DMS53 treated with DMSO at 0.1 percent for 48 hours (cell line): ENCODE results near the gene ZNF213.
"Not testable (repeated sequence)": the region's sequence is repeated elsewhere in the genome, so short reads cannot be mapped to it uniquely, and the experiment has no call there.

Source experiments
- DNase-seq: peaks from one replicate; lab custom pipeline; 2025; ENCODE audit not compliant: unreplicated experiment; lab: John Stamatoyannopoulos, UW

ZNF213 gene

DNA sequence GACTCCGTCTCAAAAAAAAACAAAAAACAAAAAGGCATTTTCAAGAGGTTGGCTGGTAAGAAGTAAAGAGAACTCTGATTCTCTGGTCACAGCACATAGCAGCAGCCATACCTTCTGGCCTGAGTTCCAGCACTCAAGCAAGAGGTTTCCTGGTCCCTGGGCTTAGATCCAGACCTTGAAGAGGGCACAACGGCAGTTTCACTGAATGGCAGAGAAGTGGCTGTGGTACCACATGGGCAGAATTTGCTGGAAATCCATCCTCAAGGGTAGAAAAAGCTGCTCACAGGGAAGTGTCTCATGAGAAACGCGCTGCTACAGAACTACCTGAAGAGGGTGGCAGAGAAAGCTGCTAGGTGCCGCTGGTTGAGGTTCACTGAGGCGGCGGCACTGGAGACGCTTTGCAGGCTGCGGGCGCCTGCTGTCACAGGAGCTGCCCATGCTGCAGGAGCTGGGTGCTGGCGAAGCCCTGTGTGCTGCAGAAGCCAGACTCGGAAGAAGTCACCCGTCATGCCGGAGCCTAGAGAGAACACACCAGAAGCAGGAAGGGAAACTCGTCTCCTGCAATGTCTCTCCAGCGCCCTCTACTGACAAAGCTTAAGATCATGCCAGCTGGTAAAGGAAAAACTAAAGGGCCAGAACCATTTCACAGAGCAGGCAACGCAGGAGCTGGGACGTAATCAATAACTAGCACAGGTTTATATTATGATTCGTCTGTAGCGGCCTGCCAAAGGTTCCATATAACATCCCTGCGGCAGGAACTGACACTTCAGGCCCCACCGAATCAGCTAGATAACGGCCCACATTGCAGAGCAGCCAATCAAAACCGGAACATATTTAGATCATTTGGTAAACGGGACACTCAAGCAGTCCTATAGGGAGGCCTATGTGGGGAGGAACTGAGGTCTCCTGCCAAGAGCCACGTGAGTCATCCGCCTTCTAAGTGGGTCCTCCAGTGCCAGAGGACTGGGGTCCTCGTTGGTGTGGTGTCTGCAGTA lies 5.4 kb upstream of the ZNF213 start:
- peak; percentile 71 for DNase-seq

GRCh38 chr16:3131755-3132377 lies 3.0 kb upstream of the ZNF213 start:
- no peak for DNase-seq

GRCh38 chr16:3133844-3134243 lies 985 bp upstream of the ZNF213 start:
- DNase-seq: no peak

GRCh38 chr16:3135126-3135715 lies 392 bp downstream of the ZNF213 start:
- DNase-seq: no peak

- DNase-seq: no peak
Measured at GRCh38 chr16:3137267-3137666, 2.4 kb downstream of the ZNF213 start.

DNA sequence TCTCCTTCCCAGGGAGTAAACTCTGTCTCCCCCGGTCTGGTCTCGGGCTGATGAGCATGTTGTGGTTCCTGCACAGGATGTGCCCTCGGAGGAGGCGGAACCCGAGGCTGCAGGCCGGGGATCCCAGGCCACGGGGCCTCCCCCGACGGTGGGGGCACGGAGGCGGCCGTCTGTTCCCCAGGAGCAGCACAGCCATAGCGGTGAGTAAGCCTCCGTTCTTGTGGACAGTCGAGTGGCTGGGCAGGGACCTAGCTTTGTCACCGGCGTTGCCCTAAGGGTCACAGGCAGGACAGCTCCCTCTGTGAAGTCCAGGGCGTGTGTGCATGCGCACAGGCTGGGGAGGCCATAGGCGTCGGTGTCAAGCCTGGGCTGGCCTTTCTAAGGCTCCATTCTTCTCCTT lies 3.5 kb downstream of the ZNF213 start:
- no peak for DNase-seq

DNA sequence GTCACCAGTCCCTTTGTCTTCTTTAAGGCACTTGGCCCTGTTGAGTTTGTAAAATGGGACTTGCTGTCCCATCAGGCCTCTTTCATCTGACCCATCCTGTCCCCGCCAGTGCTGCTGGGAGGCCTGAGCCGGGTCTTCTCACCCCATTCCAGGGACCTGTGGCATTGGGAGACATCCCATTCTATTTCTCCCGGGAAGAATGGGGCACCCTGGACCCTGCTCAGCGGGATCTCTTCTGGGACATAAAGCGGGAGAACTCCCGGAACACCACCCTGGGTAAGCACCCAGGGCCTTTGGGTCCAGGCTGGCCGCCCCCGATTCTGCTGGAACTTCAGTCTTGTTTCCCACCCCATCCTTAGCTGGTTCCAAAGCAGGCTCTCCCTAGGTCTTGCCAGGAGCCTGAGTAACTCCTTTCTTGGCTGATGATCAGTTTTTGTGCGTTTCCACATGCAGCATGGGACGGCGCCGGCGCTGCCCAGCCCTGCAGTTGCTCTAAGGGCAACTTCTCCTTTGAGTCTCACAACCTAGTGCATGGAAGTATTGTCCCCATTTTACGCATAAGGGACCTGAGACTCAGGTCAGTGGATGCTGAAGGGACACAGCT lies 4.1 kb downstream of the ZNF213 start:
- no peak for DNase-seq

- not testable (repeated sequence) for DNase-seq
Measured at GRCh38 chr16:3139561-3139960, 4.7 kb downstream of the ZNF213 start.

- DNase-seq: no peak
Measured at GRCh38 chr16:3140603-3141427, 6.0 kb downstream of the ZNF213 start.

DNA sequence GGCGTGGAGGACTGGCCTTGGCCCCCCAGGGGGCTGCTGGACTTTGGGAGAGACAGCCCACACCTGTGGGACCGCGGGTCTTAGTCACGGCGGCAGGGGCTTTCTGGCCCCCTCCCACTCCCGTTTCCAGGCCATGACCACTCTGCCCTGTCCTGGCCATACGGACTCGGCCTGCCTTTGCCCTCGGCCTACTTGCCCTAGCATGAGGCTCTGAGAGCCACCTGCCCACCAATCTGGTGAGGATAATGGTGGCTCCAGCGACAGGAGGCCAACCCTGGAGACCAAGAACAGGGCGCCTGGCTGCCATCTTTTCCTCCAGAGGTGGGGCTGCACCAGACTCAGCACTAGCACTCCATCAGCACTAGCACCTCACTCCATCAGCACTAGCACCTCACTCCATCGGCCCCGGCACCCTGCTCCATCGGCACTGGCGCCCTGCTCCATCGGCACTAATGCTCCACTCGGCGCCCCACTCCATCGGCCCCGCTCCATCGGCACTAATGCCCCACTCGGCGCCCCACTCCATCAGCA lies 7.0 kb downstream of the ZNF213 start:
- no peak for DNase-seq

GRCh38 chr16:3142327-3142726 lies 7.5 kb downstream of the ZNF213 start:
- DNase-seq: no peak

- DNase-seq: no peak
Measured at GRCh38 chr16:3142770-3143169, 7.9 kb downstream of the ZNF213 start.

GRCh38 chr16:3143189-3143588 lies 8.4 kb downstream of the ZNF213 start:
- no peak for DNase-seq

GRCh38 chr16:3143598-3144320 lies 8.9 kb downstream of the ZNF213 start:
- no peak for DNase-seq

DNA sequence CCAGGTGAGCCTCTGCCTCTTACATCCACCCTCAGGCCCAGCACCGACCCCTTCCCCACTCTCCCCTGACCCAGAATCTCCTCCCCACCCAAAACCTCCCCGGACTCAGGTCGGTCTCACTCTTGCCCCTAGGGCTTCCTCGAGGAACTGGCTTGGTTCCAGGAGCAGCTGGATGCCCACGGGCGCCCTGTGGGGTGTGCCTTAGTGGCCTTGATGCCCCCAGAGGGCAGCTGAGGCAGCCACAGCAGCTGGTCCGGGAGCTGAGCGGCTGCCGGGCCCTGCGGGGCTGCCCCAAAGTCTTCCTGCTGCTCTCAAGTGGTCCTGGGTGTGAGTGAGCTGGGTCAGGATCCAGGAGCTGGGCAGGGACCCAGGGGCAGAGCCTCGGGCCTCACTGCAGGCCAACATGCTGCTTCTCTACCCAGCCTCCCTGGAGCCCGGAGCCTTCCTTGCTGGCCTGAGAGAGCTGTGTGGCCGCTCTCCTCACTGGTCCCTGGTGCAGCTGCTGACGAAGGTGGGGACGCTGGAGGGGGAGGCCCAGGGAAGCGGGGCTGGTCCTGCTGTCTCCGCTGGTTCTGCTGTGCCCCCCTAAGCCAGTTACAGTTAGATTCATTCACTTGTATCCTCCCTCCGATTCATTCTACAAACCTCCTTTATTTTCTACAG lies 9.6 kb downstream of the ZNF213 start:
- DNase-seq: no peak

DNA sequence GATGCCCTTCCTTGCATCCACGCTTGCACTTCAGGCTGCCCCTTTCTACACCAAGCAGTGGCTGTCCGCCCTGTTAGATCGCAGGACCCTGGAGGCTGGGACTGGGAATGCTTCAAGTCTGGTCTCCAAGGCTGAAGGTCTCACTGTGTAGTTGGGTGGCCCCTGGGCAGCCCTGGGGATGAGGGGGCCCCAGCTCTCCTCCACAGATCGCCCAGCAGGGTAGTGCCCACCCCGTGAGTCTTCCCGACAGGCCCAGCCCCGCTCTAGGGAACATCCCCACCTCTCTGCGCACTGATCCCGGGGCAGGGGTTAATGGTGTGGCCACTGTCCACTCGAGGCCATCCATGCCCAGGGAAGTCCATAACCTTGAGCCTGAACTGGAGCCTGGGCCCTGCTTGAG lies 10.3 kb downstream of the ZNF213 start:
- no peak for DNase-seq

DNA sequence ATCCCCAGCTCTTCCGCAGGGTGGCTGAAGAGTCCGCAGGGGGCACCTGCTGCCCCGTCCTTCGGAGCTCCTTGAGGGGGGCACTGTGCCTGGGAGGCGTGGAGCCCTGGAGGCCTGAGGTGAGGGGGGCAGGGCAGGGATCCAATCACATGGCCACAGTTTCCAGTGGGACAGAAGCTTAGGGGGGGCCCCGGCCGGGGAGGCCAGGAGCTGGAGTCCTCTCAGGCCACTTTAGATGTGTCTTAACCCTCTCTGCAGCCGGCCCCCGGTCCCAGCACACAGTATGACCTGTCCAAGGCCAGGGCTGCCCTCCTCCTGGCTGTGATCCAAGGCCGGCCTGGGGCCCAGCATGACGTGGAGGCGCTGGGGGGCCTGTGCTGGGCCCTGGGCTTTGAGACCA lies 10.8 kb downstream of the ZNF213 start:
- DNase-seq: no peak

GRCh38 chr16:3147046-3147756 lies 12.4 kb downstream of the ZNF213 start:
- no peak for DNase-seq

GRCh38 chr16:3147757-3148104 lies 12.9 kb downstream of the ZNF213 start:
- DNase-seq: no peak
